ENCODE results near the gene CTSF.

The CTSF gene

GRCh38 chr11:66539870-66540213, 28.6 kb downstream of the CTSF start:
- in situ Hi-C loops (cut with MboI; ENCODE audit: low sequenced_read_pairs, unreplicated experiment), result no loop called here
- DNase-seq (ENCODE audit: low spot score), result no peak
- TF ChIP-seq CTCF (IDR thresholded peaks at IDR 0.05; ENCODE audit: borderline replicate concordance, control extremely low read depth, extremely low read depth, insufficient read depth, missing control alignments), result no peak

- in situ Hi-C loops (cut with MboI; ENCODE audit: low sequenced_read_pairs, unreplicated experiment), result no loop called here
- TF ChIP-seq CTCF (IDR thresholded peaks at IDR 0.05; ENCODE audit: borderline replicate concordance, control extremely low read depth, extremely low read depth, insufficient read depth, missing control alignments), result no peak
- DNase-seq (ENCODE audit: low spot score), result no peak
These were observed 29.1 kb downstream of the CTSF start for GRCh38 chr11:66539170-66539869.

- no peak for DNase-seq (ENCODE audit: low spot score)
- in situ Hi-C loops (cut with MboI; ENCODE audit: low sequenced_read_pairs, unreplicated experiment), result no loop called here
- TF ChIP-seq CTCF (IDR thresholded peaks at IDR 0.05; ENCODE audit: borderline replicate concordance, control extremely low read depth, extremely low read depth, insufficient read depth, missing control alignments), result no peak
These were observed 35.6 kb downstream of the CTSF start for GRCh38 chr11:66532784-66533183.

- in situ Hi-C loops (cut with MboI; ENCODE audit: low sequenced_read_pairs, unreplicated experiment), result no loop called here
- no peak for DNase-seq (ENCODE audit: low spot score)
- TF ChIP-seq CTCF (IDR thresholded peaks at IDR 0.05; ENCODE audit: borderline replicate concordance, control extremely low read depth, extremely low read depth, insufficient read depth, missing control alignments), result no peak
These were observed 36.6 kb downstream of the CTSF start for GRCh38 chr11:66531841-66532240.

- no peak for TF ChIP-seq CTCF (IDR thresholded peaks at IDR 0.05; ENCODE audit: borderline replicate concordance, control extremely low read depth, extremely low read depth, insufficient read depth, missing control alignments)
- in situ Hi-C loops (cut with MboI; ENCODE audit: low sequenced_read_pairs, unreplicated experiment), result no loop called here
- DNase-seq (ENCODE audit: low spot score), result no peak
These were observed 37.3 kb downstream of the CTSF start for GRCh38 chr11:66530927-66531709.

GRCh38 chr11:66529655-66530054, 38.8 kb downstream of the CTSF start:
- DNase-seq (ENCODE audit: low spot score), result no peak
- in situ Hi-C loops (cut with MboI; ENCODE audit: low sequenced_read_pairs, unreplicated experiment), result no loop called here
- TF ChIP-seq CTCF (IDR thresholded peaks at IDR 0.05; ENCODE audit: borderline replicate concordance, control extremely low read depth, extremely low read depth, insufficient read depth, missing control alignments), result no peak
